ENCODE results near the gene AHCTF1.

- no peak for TF ChIP-seq POLR2A (IDR thresholded peaks at IDR 0.05)
- TF ChIP-seq, protein P1, sequence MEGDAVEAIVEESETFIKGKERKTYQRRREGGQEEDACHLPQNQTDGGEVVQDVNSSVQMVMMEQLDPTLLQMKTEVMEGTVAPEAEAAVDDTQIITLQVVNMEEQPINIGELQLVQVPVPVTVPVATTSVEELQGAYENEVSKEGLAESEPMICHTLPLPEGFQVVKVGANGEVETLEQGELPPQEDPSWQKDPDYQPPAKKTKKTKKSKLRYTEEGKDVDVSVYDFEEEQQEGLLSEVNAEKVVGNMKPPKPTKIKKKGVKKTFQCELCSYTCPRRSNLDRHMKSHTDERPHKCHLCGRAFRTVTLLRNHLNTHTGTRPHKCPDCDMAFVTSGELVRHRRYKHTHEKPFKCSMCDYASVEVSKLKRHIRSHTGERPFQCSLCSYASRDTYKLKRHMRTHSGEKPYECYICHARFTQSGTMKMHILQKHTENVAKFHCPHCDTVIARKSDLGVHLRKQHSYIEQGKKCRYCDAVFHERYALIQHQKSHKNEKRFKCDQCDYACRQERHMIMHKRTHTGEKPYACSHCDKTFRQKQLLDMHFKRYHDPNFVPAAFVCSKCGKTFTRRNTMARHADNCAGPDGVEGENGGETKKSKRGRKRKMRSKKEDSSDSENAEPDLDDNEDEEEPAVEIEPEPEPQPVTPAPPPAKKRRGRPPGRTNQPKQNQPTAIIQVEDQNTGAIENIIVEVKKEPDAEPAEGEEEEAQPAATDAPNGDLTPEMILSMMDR (IDR thresholded peaks at IDR 0.05), result no peak
These were observed 37.9 kb upstream of the AHCTF1 start for GRCh38 chr1:246969621-246970020.

All from vagina (tissue), 2 donors.